Adrenal gland (tissue), 12 donors: ENCODE measurements around the gene OVOL2. TPM values are rescaled to one million over a fixed set of nuclear protein-coding genes. Genes with fewer than 3 reads are reported as not detected.

Source experiments
- DNase-seq, 7 donors: peaks; one replicate each; pipeline ENCODE4 v3.0.0-alpha.2; 2019 to 2020
- H3K27ac ChIP-seq, 5 donors: fragments of 200-600 bp; sonication (generic) in 4 of 5; 1 replicate in 3 of 5; 2 replicates in 2 of 5; pipeline versions ENCODE4 v1.5.1 to v1.8.0; 2016 to 2020; ENCODE audit warnings: mild to moderate bottlenecking in 1 of 5
- H3K27me3 ChIP-seq: fragments of 200-600 bp; 2 replicates; pipeline ENCODE4 v1.8.0; 2021
- H3K36me3 ChIP-seq, 2 donors: fragments of 200-600 bp; replicated peaks in 1 of 2; 1 replicate in 1 of 2; 2 replicates in 1 of 2; pipeline versions ENCODE4 v1.5.1 to v1.8.0; 2018 to 2022
- H3K4me1 ChIP-seq, 2 donors: fragments of 200-600 bp; replicated peaks in 1 of 2; 1 replicate in 1 of 2; 2 replicates in 1 of 2; pipeline versions ENCODE4 v1.5.1 to v1.8.0; 2018 to 2021
- H3K4me3 ChIP-seq, 4 donors: fragments of 200-600 bp; sonication (generic) in 3 of 4; one replicate each; pipeline ENCODE4 v1.5.1; 2016 to 2018
- H3K9me3 ChIP-seq, 3 donors: fragments of 200-600 bp; sonication (generic) in 1 of 3; replicated peaks in 1 of 3; 1 replicate in 2 of 3; 2 replicates in 1 of 3; pipeline versions ENCODE4 v1.5.1 to v1.8.0; 2016 to 2021
- POLR2A ChIP-seq, 2 donors: fragments of 450-650 bp; IDR thresholded peaks; one replicate each; pipeline ENCODE4 v1.6.1; 2017; ENCODE audit warnings: antibody characterized with exemption in 2 of 2, mild to moderate bottlenecking in 2 of 2, moderate library complexity in 1 of 2
- WGBS, 4 donors: extraction: QIAGEN DNeasy Blood & Tissue Kit in 2 of 4; methylation state at CpG; one replicate each; pipeline versions ENCODE4 v1.1.5 to v1.1.7; 2013 to 2017; 5-methylcytosine and 5-hydroxymethylcytosine counted together
- intact Hi-C, 2 donors: fragments of 100-400 bp; cut with DNase I; formaldehyde crosslinking; loops; one replicate each; pipeline versions ENCODE4 v1.14.1 to v1.15.0; 2022 to 2023
- polyA plus RNA-seq, 3 donors: library from polyadenylated mRNA; stranded (reverse); fragments of 200-250 nt in 2 of 3; fragments of 350-450 nt in 1 of 3; fragmentation: Illumina TruSeq in 1 of 3; extraction: RNeasy Lipid Tissue Mini Kit (QIAGEN cat#74804) in 1 of 3; gene quantifications; one replicate each; pipeline ENCODE4 v1.2.3, GENCODE V29; 2013 to 2014
- total RNA-seq, 9 donors: library from RNA; depleted of rRNA in 4 of 9; stranded (reverse); fragments of >200 nt in 4 of 9; fragments of 120-200 nt in 1 of 9; fragmentation: NEBNext Ultra II Directional in 1 of 9; extraction: Animal tissue kit (Norgen Biotek cat#: 25700) in 1 of 9; gene quantifications; one replicate each; pipeline versions ENCODE4 v1.1.0 to v1.2.4, GENCODE V29; 2013 to 2023
- TF ChIP-seq, protein P1 (sequence below), 6 experiments: fragments of 450-650 bp in 4 of 6; fragments of 200-600 bp in 2 of 6; sonication (generic) in 1 of 6; IDR thresholded peaks; 1 replicate in 5 of 6; 2 replicates in 1 of 6; pipeline versions ENCODE4 v1.5.1 to v1.8.0; 2016 to 2021; ENCODE audit warnings: antibody characterized with exemption in 6 of 6, mild to moderate bottlenecking in 2 of 6, moderate library complexity in 1 of 6
- donor health status: healthy with polysubstance abuse.
- donor health status: Bipolar disorder and iron deficiency.
- donor health status: DM: yes; HTN: yes; CAD: no.
- donor health status: DM: no; HTN: no; CAD: no.
- donor health status: DM: no; HTN: no; CAD: no.
- donor health status: DM: yes; HTN: yes; CAD: no.

The OVOL2 gene
- total and polyA plus RNA-seq, 12 donors: not detected

DNA sequence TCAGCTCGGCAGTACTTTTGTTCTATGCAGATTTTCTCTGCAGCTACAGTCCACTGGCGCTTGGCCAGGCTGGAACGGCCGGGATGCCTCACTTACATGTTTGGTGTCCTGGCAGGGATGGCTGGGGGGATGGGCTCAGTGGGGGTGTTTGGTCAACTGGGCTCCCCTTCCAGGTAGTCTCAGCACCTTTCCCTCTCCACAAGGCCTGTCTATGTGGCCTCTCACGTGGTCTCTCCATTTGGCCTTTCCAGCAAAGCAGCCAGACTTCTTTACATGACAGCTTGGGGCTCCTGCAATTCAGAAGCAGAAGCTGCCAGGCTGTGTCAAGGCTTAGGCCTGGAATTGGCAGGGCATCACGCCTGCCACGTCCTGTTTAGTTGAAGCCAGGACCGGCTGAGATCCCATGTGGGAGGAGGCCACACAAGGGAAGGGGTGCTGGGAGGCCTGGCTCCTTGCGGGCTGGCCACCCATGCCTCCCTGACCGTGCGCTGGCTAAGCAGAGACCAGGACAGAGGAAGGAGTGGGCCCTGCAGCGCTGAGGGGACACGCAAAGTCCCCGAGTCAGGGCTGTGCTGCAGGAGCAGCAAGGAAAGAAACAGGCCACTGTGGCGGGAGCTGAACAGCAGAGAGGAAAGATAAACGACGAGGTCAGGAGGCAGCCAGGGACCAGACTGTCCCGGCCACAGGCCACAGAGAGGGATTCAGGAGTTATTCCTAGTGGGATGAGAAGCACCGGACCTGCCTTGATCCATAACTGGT, 50.0 kb downstream of the OVOL2 start:
- Histone ChIP-seq H3K9me3 (no peaks in the 10 kb centered on the region), H3K27ac (no peak overlapping the region), H3K4me1 (peaks cover 0 to 4% of the 10 kb centered on the region in 2 donors), H3K4me3 (no peak overlapping the region), H3K36me3 (no peaks in the 10 kb centered on the region), H3K27me3 (no peaks in the 10 kb centered on the region)
- DNase-seq: peak in 6 of 7 donors; percentile 25 to 74 (median 50)
- no peak for TF ChIP-seq POLR2A (IDR thresholded peaks at IDR 0.05)
- TF ChIP-seq, protein P1, sequence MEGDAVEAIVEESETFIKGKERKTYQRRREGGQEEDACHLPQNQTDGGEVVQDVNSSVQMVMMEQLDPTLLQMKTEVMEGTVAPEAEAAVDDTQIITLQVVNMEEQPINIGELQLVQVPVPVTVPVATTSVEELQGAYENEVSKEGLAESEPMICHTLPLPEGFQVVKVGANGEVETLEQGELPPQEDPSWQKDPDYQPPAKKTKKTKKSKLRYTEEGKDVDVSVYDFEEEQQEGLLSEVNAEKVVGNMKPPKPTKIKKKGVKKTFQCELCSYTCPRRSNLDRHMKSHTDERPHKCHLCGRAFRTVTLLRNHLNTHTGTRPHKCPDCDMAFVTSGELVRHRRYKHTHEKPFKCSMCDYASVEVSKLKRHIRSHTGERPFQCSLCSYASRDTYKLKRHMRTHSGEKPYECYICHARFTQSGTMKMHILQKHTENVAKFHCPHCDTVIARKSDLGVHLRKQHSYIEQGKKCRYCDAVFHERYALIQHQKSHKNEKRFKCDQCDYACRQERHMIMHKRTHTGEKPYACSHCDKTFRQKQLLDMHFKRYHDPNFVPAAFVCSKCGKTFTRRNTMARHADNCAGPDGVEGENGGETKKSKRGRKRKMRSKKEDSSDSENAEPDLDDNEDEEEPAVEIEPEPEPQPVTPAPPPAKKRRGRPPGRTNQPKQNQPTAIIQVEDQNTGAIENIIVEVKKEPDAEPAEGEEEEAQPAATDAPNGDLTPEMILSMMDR (IDR thresholded peaks at IDR 0.05): no peak
- 64 to 72% (median 66%) methylated on average over 10 to 19 of the region's 19 CpGs for WGBS, 4 donors
- intact Hi-C loops: no loop called here

DNA sequence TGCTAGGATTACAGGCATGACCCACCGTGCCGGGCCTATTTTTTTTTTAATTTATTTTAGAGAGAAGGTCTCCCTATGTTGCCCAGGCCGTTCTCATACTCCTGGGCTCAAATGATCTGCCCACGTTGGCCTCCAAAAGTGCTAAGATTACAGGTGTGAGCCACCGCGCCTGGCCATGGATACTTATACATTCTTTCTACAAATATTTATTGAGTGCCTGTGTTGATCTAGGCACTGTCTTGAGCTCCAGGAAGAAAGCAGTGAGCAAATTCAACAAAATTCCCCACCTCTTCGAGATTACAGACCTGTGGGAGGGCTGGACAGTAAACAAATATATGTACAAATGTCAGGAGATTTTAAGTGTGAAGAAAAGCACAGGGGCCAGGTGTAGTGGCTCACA, 51.0 kb downstream of the OVOL2 start:
- 78 to 93% (median 92%) methylated on average over 7 of the region's 7 CpGs for WGBS, 4 donors
- DNase-seq: no peak
- H3K36me3 ChIP-seq: no peaks in the 10 kb centered on the region
- intact Hi-C loops: no loop called here
- H3K27ac ChIP-seq: no peak overlapping the region
- H3K4me3 ChIP-seq: no peak overlapping the region
- TF ChIP-seq POLR2A (IDR thresholded peaks at IDR 0.05): no peak
- TF ChIP-seq, protein P1 (IDR thresholded peaks at IDR 0.05): no peak
- H3K27me3 ChIP-seq: no peaks in the 10 kb centered on the region
- H3K4me1 ChIP-seq: peaks cover 0 to 7% of the 10 kb centered on the region in 2 donors
- H3K9me3 ChIP-seq: no peaks in the 10 kb centered on the region

DNA sequence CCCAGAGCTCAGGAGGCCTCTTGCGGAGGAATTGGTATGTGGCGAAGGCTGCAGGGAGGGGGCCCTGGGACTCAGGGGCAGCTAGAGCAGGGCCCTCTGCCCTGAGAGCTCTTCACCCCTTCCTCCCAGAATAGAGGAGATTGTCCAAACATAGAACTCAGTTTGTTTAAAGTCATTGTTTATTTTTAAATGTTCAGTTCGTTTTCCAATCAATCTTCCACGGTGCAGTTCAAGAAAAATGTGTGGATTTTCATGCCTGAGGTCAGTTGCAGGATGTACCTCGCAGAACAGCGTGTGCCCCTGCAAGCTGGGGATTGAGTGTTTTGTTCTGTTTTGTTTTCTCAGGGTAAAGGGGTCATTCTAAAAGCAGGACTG, 51.7 kb downstream of the OVOL2 start:
- TF ChIP-seq POLR2A (IDR thresholded peaks at IDR 0.05): no peak
- TF ChIP-seq, protein P1 (IDR thresholded peaks at IDR 0.05): no peak
- intact Hi-C loops: no loop called here
- no peaks in the 10 kb centered on the region for H3K36me3 ChIP-seq
- H3K4me3 ChIP-seq: no peak overlapping the region
- peaks cover 0 to 8% of the 10 kb centered on the region in 2 donors for H3K4me1 ChIP-seq
- 69 to 72% (median 70%) methylated on average over 6 of the region's 6 CpGs for WGBS, 4 donors
- peak in 1 of 7 donors; percentile 26 for DNase-seq
- H3K27ac ChIP-seq: no peak overlapping the region
- H3K27me3 ChIP-seq: no peaks in the 10 kb centered on the region
- H3K9me3 ChIP-seq: no peaks in the 10 kb centered on the region

DNA sequence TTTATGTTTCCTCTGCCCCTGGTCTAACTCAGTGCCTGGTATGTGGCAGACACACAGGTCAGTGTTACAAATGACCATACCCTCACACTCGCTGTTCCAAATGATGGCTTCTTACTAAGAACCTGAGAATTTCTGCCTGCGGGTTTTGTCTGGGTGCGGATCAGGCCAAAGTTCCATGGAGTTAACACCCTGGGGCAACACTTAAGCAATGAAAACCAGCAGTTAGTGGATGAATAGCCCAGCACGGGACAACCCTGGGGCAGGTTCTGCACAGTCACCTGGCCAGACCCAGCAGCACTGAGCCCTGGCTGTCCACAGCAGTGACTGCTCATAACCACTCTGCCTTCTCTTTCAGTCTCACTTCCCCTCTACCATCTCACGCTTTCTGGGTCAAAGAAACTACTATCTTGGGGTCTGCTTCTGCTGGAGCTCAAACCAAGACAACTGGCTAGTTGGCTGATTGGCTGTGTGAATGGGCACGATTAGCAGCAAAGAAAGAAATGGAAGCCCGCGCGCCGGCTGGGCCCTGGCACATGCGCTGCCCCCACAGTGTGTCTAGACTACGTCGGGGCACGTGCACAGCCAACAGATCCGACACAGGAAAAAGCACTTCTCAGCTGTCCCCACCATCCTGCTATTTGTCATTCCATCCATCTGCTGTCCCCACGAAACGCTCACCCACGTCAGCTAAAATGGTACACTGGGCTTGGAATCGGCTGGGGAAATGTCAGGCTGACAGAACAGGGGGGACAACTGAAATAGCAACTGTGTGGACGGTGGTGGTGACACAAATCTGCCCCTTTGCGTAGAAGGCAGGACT, 52.3 kb downstream of the OVOL2 start:
- Histone ChIP-seq H3K27ac (no peak overlapping the region), H3K4me3 (no peak overlapping the region), H3K36me3 (no peaks in the 10 kb centered on the region), H3K27me3 (no peaks in the 10 kb centered on the region), H3K9me3 (no peaks in the 10 kb centered on the region), H3K4me1 (peaks cover 0 to 8% of the 10 kb centered on the region in 2 donors)
- 78 to 89% (median 84%) methylated on average over 20 to 21 of the region's 21 CpGs for WGBS, 4 donors
- no peak for DNase-seq
- intact Hi-C loops: no loop called here
- no peak for TF ChIP-seq POLR2A (IDR thresholded peaks at IDR 0.05)
- TF ChIP-seq, protein P1 (IDR thresholded peaks at IDR 0.05): no peak
